Measurements from ENCODE around the gene HOXA7.

Gene HOXA7

DNA sequence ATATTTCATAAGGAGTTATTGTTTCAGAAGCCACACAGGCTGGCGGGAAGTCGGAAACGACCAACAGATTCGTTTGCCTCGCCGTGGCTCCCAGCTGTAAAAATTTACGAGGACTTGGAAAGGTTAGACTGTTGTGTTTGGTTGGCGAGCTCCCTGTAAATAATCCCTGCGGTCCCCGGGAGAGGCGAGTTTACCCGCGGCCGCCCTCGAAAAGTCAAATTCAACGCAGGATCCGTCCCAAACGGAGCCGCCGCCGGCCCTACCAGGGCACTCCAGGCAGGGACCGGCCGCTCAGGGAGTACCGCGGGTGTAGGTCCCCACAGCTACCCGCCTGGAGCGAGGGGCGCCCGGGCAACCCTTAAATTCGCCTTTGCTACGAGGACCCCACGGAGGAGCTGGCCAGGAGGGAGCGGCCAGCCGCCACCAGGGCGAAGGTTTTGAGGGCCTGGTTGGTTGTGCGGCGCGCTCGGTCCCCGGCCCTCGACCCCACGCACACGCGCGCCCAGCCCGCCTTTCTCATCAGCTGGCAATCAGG is 9.6 kb upstream of the HOXA7 start:
- H3K27me3 ChIP-seq (ENCODE audit: insufficient read depth, insufficient read length): peaks cover 100% of the 10 kb centered on the region
- H3K4me1 ChIP-seq (ENCODE audit: insufficient read depth, insufficient read length): peaks cover 15% of the 10 kb centered on the region
- H3K36me3 ChIP-seq (ENCODE audit: insufficient read depth, insufficient read length, low read length): no peaks in the 10 kb centered on the region
- peak; percentile 100 for TF ChIP-seq SUZ12 (IDR thresholded peaks at IDR 0.05; ENCODE audit: extremely low read depth, insufficient read depth, insufficient read length)
- no peak for TF ChIP-seq YY1 (IDR thresholded peaks at IDR 0.05; ENCODE audit: insufficient read depth, insufficient read length)
- TF ChIP-seq ZNF274 (IDR thresholded peaks at IDR 0.05; ENCODE audit: low read depth, low read length): no peak
- DNase-seq (ENCODE audit: low read depth, low spot score): no peak
- H3K9ac ChIP-seq (ENCODE audit: insufficient read length, low read depth): peak overlapping the region; percentile 21
- no peaks in the 10 kb centered on the region for H3K9me3 ChIP-seq (ENCODE audit: insufficient read depth, low read length)
- peak overlapping the region; percentile 4 for H3K4me3 ChIP-seq (ENCODE audit: insufficient read length, low read depth)

DNA sequence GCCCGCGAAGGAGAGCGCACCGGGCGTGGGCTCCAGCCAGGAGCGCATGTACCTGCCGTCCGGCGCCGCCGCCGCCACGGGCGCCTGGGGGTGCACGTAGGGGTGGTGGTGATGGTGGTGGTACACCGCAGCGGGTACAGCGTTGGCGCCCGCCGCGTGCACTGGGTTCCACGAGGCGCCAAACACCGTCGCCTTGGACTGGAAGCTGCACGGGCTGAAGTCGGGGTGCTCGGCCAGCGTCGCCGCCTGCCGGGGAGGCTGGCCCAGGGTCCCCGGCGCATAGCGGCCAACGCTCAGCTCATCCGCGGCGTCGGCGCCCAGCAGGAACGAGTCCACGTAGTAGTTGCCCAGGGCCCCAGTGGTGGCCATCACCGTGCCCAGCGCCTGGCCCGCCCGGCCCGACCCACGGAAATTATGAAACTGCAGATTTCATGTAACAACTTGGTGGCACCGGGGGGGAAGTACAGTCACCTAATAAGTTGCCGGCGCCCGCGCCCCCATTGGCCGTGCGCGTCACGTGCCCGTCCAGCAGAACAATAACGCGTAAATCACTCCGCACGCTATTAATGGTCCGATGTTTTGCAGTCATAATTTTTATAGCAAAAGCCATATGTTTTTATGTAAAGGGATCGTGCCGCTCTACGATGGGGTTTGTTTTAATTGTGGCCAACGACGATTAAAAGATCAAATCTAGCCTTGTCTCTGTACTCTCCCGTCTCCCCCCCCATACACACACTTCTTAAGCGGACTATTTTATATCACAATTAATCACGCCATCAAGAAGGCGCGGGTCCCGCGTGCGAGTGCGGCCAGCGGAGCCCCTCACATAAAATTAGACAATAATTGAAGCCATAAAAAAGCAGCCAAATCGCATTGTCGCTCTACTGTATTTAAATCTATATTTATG is 8.9 kb upstream of the HOXA7 start, which contains the start of gene HOXA9:
TSS of gene HOXA9 (minus strand) at position 449 of the 907 bp plus-strand sequence. CDS start at position 369, 80 bp downstream.
- H3K27me3 ChIP-seq (ENCODE audit: insufficient read depth, insufficient read length): peaks cover 100% of the 10 kb centered on the region
- no peaks in the 10 kb centered on the region for H3K9me3 ChIP-seq (ENCODE audit: insufficient read depth, low read length)
- H3K4me1 ChIP-seq (ENCODE audit: insufficient read depth, insufficient read length): peaks cover 17% of the 10 kb centered on the region
- no peaks in the 10 kb centered on the region for H3K36me3 ChIP-seq (ENCODE audit: insufficient read depth, insufficient read length, low read length)
- no peak for DNase-seq (ENCODE audit: low read depth, low spot score)
- TF ChIP-seq YY1 (IDR thresholded peaks at IDR 0.05; ENCODE audit: insufficient read depth, insufficient read length) (no peak), ZNF274 (IDR thresholded peaks at IDR 0.05; ENCODE audit: low read depth, low read length) (no peak), SUZ12 (IDR thresholded peaks at IDR 0.05; ENCODE audit: extremely low read depth, insufficient read depth, insufficient read length) (peak; percentile 60)
- peak within 1 kb of the TSS; percentile 42 for H3K9ac ChIP-seq (ENCODE audit: insufficient read length, low read depth)
- H3K4me3 ChIP-seq (ENCODE audit: insufficient read length, low read depth): peak within 1 kb of the TSS; percentile 32

DNA sequence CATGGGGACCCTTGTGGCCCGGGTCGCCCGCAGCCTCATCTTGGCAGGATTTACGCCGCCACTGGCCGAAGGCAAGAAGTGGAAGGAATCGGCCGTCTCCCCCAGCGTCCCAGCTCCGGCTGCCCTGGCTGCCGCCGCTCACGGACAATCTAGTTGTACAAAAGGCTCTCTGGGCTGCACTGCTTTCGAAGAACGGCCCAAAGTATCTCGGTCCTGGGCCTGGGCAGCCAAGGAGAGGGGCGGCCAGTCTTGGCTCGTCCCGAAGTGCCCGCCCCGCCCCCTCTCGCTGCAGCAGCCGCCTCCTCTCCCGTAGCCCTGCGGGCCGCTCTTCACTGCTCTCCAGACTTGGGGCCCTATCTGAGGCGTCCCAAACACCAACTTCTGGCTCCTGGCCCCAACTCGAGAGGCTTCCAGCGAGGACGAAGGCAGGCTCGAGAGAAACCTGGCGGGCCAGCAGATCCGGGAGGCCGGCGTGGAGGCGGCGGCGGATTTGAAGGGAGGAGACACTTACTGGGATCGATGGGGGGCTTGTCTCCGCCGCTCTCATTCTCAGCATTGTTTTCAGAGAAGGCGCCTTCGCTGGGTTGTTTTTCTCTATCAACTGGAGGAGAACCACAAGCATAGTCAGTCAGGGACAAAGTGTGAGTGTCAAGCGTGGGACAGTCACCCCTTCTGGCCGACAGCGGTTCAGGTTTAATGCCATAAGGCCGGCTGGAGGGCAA is 8.1 kb upstream of the HOXA7 start:
- no peaks in the 10 kb centered on the region for H3K36me3 ChIP-seq (ENCODE audit: insufficient read depth, insufficient read length, low read length)
- H3K27me3 ChIP-seq (ENCODE audit: insufficient read depth, insufficient read length): peaks cover 100% of the 10 kb centered on the region
- peak overlapping the region; percentile 32 for H3K4me3 ChIP-seq (ENCODE audit: insufficient read length, low read depth)
- peak overlapping the region; percentile 42 for H3K9ac ChIP-seq (ENCODE audit: insufficient read length, low read depth)
- TF ChIP-seq YY1 (IDR thresholded peaks at IDR 0.05; ENCODE audit: insufficient read depth, insufficient read length) (no peak), SUZ12 (IDR thresholded peaks at IDR 0.05; ENCODE audit: extremely low read depth, insufficient read depth, insufficient read length) (peak; percentile 61), ZNF274 (IDR thresholded peaks at IDR 0.05; ENCODE audit: low read depth, low read length) (no peak)
- peaks cover 18% of the 10 kb centered on the region for H3K4me1 ChIP-seq (ENCODE audit: insufficient read depth, insufficient read length)
- no peak for DNase-seq (ENCODE audit: low read depth, low spot score)
- no peaks in the 10 kb centered on the region for H3K9me3 ChIP-seq (ENCODE audit: insufficient read depth, low read length)

DNA sequence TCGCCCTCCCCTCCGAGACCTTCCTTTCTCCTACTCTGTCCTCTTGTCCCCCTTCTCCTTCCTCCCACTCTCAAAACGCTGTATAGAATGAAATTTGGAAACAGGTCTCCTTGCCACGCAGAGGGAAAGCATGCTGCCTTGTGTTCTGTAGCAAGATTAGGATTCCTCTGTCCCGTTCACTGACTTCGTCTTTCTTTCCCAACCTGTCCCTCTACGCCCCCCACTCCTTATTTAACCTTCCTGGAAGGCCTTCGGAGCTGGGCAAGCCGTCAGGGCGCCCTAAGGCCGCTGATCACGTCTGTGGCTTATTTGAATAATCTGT is 7.5 kb upstream of the HOXA7 start:
- TF ChIP-seq YY1 (IDR thresholded peaks at IDR 0.05; ENCODE audit: insufficient read depth, insufficient read length): no peak
- no peak for TF ChIP-seq ZNF274 (IDR thresholded peaks at IDR 0.05; ENCODE audit: low read depth, low read length)
- no peak for TF ChIP-seq SUZ12 (IDR thresholded peaks at IDR 0.05; ENCODE audit: extremely low read depth, insufficient read depth, insufficient read length)
- H3K9ac ChIP-seq (ENCODE audit: insufficient read length, low read depth): no peak overlapping the region
- H3K9me3 ChIP-seq (ENCODE audit: insufficient read depth, low read length): no peaks in the 10 kb centered on the region
- no peak for DNase-seq (ENCODE audit: low read depth, low spot score)
- H3K27me3 ChIP-seq (ENCODE audit: insufficient read depth, insufficient read length): peaks cover 100% of the 10 kb centered on the region
- no peaks in the 10 kb centered on the region for H3K36me3 ChIP-seq (ENCODE audit: insufficient read depth, insufficient read length, low read length)
- peaks cover 16% of the 10 kb centered on the region for H3K4me1 ChIP-seq (ENCODE audit: insufficient read depth, insufficient read length)
- H3K4me3 ChIP-seq (ENCODE audit: insufficient read length, low read depth): peak overlapping the region; percentile 32

DNA sequence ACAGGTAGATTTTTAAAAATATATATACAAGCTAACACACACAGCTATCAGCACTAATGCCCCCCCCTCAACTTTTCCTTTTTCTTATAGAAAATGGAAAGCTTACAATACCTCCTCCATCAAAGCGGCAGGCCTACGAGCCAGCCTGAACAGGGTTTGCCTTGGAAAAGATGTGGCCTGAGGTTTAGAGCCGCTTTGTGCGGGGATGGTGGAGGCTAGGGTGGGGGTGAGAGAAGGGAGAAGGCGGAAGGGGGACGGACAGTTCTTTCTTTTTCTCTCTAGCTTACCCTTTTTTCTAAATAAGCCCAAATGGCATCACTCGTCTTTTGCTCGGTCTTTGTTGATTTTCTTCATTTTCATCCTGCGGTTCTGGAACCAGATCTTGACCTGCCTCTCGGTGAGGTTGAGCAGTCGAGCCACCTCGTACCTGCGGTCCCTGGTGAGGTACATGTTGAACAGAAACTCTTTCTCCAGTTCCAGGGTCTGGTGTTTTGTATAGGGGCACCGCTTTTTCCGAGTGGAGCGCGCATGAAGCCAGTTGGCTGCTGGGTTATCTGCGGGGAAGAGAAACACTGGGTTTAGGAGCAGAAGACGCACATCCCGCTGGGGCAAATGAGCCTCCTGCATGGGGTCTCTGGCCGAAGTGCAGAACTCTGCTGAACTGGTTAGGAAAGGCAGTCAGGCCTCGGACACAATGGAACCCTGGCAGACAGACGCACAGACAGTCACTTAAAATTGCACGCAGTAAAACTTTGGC is 7.0 kb upstream of the HOXA7 start:
- no peak for DNase-seq (ENCODE audit: low read depth, low spot score)
- H3K9ac ChIP-seq (ENCODE audit: insufficient read length, low read depth): no peak overlapping the region
- H3K27me3 ChIP-seq (ENCODE audit: insufficient read depth, insufficient read length): peaks cover 100% of the 10 kb centered on the region

DNA sequence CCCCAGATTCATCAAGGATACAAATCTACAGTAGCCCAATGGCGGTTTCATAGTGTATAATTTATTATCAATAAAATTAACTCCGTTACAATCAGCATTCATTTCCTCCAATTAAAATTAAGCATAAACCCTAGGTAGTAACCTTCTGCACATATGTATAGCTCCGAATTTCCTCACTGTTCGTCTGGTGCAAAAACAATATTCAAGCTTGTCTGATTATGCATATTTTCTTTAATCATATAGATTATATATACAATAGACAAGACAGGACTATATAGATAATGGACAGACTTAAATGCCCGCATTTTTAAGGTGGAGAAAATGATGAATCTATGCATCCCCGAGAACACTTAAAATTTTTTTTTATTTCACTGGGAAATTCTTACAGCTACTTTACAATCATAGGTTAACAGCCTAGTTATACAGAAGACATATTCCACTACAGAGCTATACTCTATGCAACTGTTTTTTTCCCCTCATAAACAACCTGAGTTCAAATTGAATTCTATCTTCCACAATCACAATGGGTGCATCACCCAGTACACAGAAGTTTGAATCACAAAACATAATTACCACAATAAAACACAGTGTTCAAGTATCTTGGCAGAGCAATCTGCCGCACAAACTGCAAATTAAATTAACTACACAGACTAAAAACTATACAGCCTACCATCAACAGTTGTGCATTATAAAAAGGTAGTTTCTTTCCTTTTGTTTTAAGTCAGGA is 6.2 kb upstream of the HOXA7 start:
- peaks cover 16% of the 10 kb centered on the region for H3K4me1 ChIP-seq (ENCODE audit: insufficient read depth, insufficient read length)
- peaks cover 100% of the 10 kb centered on the region for H3K27me3 ChIP-seq (ENCODE audit: insufficient read depth, insufficient read length)
- H3K4me3 ChIP-seq (ENCODE audit: insufficient read length, low read depth): no peak overlapping the region
- TF ChIP-seq SUZ12 (IDR thresholded peaks at IDR 0.05; ENCODE audit: extremely low read depth, insufficient read depth, insufficient read length) (no peak), YY1 (IDR thresholded peaks at IDR 0.05; ENCODE audit: insufficient read depth, insufficient read length) (no peak), ZNF274 (IDR thresholded peaks at IDR 0.05; ENCODE audit: low read depth, low read length) (no peak)
- no peak for DNase-seq (ENCODE audit: low read depth, low spot score)
- no peak overlapping the region for H3K9ac ChIP-seq (ENCODE audit: insufficient read length, low read depth)
- H3K9me3 ChIP-seq (ENCODE audit: insufficient read depth, low read length): peaks cover 1% of the 10 kb centered on the region; the same call in 1 of the 2 replicates
- H3K36me3 ChIP-seq (ENCODE audit: insufficient read depth, insufficient read length, low read length): no peaks in the 10 kb centered on the region

More for the DNA sequence above, 7.0 kb upstream of the HOXA7 start:
- H3K9me3 ChIP-seq (ENCODE audit: insufficient read depth, low read length): no peaks in the 10 kb centered on the region
- no peak overlapping the region for H3K4me3 ChIP-seq (ENCODE audit: insufficient read length, low read depth)
- TF ChIP-seq ZNF274 (IDR thresholded peaks at IDR 0.05; ENCODE audit: low read depth, low read length) (no peak), SUZ12 (IDR thresholded peaks at IDR 0.05; ENCODE audit: extremely low read depth, insufficient read depth, insufficient read length) (no peak), YY1 (IDR thresholded peaks at IDR 0.05; ENCODE audit: insufficient read depth, insufficient read length) (no peak)
- peaks cover 16% of the 10 kb centered on the region for H3K4me1 ChIP-seq (ENCODE audit: insufficient read depth, insufficient read length)
- no peaks in the 10 kb centered on the region for H3K36me3 ChIP-seq (ENCODE audit: insufficient read depth, insufficient read length, low read length)

Data from NT2/D1 (cell line).